Psoas muscle (tissue), 8 donors: ENCODE results near the gene CCDC6. TPM values are rescaled to one million over a fixed set of nuclear protein-coding genes. Genes with fewer than 3 reads are reported as not detected.

Experiments used
- ATAC-seq, 4 donors: fragments of 200-7000 bp; cut with Tn5 transposase; one replicate each; pipeline ENCODE4 v1.9.1; 2020; ENCODE audit warnings: moderate library complexity in 3 of 4, mild to moderate bottlenecking in 2 of 4
- DNase-seq, 2 donors: peaks; one replicate each; pipeline ENCODE4 v3.0.0-alpha.2; 2020
- H3K27ac ChIP-seq: fragments of 200-600 bp; one replicate; pipeline ENCODE4 v1.8.0; 2022
- H3K27me3 ChIP-seq, 3 donors: fragments of 200-600 bp in 1 of 3; one replicate each; pipeline versions ENCODE4 v1.6.1 to v1.8.0; 2013 to 2022; ENCODE audit warnings: low read length in 2 of 3, mild to moderate bottlenecking in 2 of 3, moderate library complexity in 1 of 3; ENCODE audit not compliant: insufficient read depth in 3 of 3
- H3K36me3 ChIP-seq, 2 donors: fragments of 200-600 bp in 1 of 2; one replicate each; pipeline versions ENCODE4 v1.6.1 to v1.8.0; 2013 to 2022; ENCODE audit warnings: low read depth in 1 of 2, mild to moderate bottlenecking in 1 of 2, moderate library complexity in 1 of 2; ENCODE audit not compliant: insufficient read depth in 1 of 2
- H3K4me1 ChIP-seq: fragments of 200-600 bp; one replicate; pipeline ENCODE4 v1.8.0; 2022
- H3K4me3 ChIP-seq: fragments of 200-600 bp; one replicate; pipeline ENCODE4 v1.8.0; 2022; ENCODE audit warnings: mild to moderate bottlenecking
- H3K9me3 ChIP-seq: fragments of 200-600 bp; one replicate; pipeline ENCODE4 v1.8.0; 2022
- WGBS, 3 donors: extraction: QIAGEN DNeasy Blood & Tissue Kit; methylation state at CpG; one replicate each; pipeline versions ENCODE4 v1.1.6 to v1.1.7; 2013; 5-methylcytosine and 5-hydroxymethylcytosine counted together
- intact Hi-C, 2 donors: fragments of 100-400 bp; cut with DNase I; formaldehyde crosslinking; loops; one replicate each; pipeline versions ENCODE4 v1.11.0 to v1.14.2; 2022
- polyA plus RNA-seq, 3 donors: library from polyadenylated mRNA; stranded (reverse); fragments of 200-250 nt; gene quantifications; one replicate each; pipeline ENCODE4 v1.2.3, GENCODE V29; 2013
- total RNA-seq, 4 donors: library from RNA; stranded (reverse); fragmentation: NEBNext Ultra II Directional in 2 of 4; extraction: Animal tissue kit (Norgen Biotek cat#: 25700) in 2 of 4; gene quantifications; one replicate each; pipeline versions ENCODE4 v1.2.1 to v1.2.4, GENCODE V29; 2021 to 2023
- TF ChIP-seq, protein P1 (sequence below): fragments of 200-600 bp; IDR thresholded peaks from one replicate; pipeline ENCODE4 v1.8.0; 2022; ENCODE audit warnings: antibody characterized with exemption
- donor health status: healthy with polysubstance abuse.
- donor health status: DM: no; HTN: no; CAD: no; lungs with moderate emphysema.
- donor health status: Bipolar disorder and iron deficiency.
- donor health status: healthy.
- donor health status: DM: yes; HTN: yes; CAD: no.
- donor health status: DM: no; HTN: no; CAD: no.
- donor health status: DM: no; HTN: no; CAD: no.
- donor health status: DM: yes; HTN: yes; CAD: no.

The CCDC6 gene
- total and polyA plus RNA-seq, 7 donors: 9.2 to 40.1 (median 16.2) TPM

DNA sequence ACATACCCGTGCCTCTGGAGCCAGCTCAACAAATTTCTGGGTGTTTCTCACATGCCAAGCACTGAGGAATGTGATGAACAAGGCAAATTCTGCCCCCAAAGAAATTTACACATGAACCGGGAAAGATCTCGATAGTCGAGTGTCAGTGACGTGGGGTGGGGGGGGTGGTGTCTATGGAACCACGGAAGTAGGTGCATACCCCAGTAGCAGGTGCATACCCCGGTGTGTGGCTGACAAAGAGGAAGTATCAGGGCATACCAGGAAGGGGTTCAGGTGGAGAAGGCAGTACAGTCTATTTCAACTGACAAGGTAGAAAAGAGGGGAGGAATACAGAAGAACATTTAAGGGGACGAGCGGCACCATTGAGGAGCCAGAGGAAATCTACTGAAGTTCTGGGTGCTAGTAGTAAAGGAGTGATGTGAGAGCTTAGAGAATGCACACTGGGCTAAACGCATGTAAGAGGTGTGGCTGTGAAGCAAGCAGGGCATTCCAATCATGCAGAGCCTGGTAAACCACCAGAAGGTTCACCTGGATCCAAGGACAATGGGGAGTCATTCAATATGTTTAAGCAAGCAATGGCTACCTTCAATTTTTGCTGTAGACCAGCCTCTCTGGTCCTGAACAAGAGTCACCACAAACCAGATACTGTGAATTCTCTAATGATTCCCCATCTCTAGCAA is 6.2 kb downstream of the CCDC6 start:
- no peaks in the 10 kb centered on the region for H3K36me3 ChIP-seq
- H3K4me3 ChIP-seq: no peak overlapping the region
- DNase-seq: no peak
- H3K27ac ChIP-seq: no peak overlapping the region
- H3K4me1 ChIP-seq: peaks cover 70% of the 10 kb centered on the region
- intact Hi-C loops: loop anchor here in 1 of 2 donors (5.0 kb wide), 1 partner anchor 33 kb away; no protein-coding TSS in a partner anchor
- no peaks in the 10 kb centered on the region for H3K27me3 ChIP-seq
- H3K9me3 ChIP-seq: no peaks in the 10 kb centered on the region
- TF ChIP-seq, protein P1, sequence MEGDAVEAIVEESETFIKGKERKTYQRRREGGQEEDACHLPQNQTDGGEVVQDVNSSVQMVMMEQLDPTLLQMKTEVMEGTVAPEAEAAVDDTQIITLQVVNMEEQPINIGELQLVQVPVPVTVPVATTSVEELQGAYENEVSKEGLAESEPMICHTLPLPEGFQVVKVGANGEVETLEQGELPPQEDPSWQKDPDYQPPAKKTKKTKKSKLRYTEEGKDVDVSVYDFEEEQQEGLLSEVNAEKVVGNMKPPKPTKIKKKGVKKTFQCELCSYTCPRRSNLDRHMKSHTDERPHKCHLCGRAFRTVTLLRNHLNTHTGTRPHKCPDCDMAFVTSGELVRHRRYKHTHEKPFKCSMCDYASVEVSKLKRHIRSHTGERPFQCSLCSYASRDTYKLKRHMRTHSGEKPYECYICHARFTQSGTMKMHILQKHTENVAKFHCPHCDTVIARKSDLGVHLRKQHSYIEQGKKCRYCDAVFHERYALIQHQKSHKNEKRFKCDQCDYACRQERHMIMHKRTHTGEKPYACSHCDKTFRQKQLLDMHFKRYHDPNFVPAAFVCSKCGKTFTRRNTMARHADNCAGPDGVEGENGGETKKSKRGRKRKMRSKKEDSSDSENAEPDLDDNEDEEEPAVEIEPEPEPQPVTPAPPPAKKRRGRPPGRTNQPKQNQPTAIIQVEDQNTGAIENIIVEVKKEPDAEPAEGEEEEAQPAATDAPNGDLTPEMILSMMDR: no peak
- 73 to 81% (median 73%) methylated on average over 10 of the region's 10 CpGs for WGBS, 3 donors
- no peak for ATAC-seq

DNA sequence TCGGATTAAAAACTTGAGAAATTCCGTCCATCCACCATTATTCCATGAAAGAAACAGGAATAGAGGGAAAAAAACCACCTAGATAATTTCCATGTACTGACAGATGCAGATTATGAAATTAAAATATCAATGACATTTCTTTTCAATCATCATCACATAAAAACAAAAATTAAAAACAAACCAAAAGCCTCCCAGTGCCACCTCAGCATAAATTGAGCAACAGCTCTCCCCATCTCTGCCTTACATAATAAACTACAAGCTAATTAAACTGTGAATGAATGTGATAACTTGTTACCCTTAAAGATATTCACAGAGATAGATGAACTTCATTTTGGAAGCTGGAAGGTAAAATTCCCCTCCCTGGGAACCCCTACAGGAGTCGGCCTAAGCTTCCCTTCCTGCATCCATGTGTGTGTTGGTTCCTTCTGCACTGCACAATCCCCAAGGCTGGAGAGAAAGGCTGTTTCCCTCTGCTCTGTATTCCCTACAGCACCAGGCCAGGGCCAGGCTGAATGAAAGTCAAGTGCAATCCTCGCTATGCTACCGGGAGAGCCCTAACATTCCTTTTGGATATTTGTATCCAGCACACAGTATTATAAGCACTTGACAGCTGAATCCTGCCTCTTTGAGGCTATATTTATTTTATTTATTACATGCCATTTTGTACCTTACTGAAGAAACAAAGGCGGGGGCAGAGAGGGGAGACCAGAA is 8.1 kb downstream of the CCDC6 start:
- ATAC-seq: peak in 3 of 4 donors; percentile 28 to 55 (median 46)
- H3K27me3 ChIP-seq: no peaks in the 10 kb centered on the region
- no peak overlapping the region for H3K4me3 ChIP-seq
- H3K27ac ChIP-seq: no peak overlapping the region
- TF ChIP-seq, protein P1: no peak
- no peak for DNase-seq
- H3K4me1 ChIP-seq: peaks cover 66% of the 10 kb centered on the region
- 50 to 61% (median 52%) methylated on average over 6 of the region's 6 CpGs for WGBS, 3 donors
- intact Hi-C loops: no loop called here
- H3K36me3 ChIP-seq: no peaks in the 10 kb centered on the region
- H3K9me3 ChIP-seq: no peaks in the 10 kb centered on the region

DNA sequence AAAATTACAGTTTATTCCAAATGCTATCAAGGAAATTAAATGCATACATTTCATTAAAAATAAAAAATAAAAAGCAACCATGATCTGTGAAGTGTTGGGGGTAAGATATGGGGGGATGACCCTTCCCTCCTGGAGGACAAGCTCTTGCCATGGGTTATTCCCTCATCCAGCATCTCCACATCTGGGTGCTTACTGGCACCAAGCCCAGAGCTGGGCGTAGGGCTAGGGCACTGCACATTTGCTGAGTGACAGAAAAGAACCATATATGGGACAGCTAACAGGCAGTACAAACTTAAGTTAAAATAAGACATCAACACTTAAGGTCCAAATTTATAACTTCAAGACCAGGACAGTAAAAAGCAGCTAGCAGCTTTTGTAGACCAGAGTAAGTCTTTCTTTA is 10.2 kb downstream of the CCDC6 start:
- WGBS, 3 donors: 64 to 88% (median 78%) methylated on average over 1 of the region's 1 CpG
- TF ChIP-seq, protein P1: no peak
- Histone ChIP-seq H3K36me3 (no peaks in the 10 kb centered on the region), H3K4me3 (no peak overlapping the region), H3K27me3 (no peaks in the 10 kb centered on the region), H3K9me3 (no peaks in the 10 kb centered on the region), H3K4me1 (peaks cover 78% of the 10 kb centered on the region), H3K27ac (no peak overlapping the region)
- ATAC-seq: no peak
- intact Hi-C loops: no loop called here
- no peak for DNase-seq

DNA sequence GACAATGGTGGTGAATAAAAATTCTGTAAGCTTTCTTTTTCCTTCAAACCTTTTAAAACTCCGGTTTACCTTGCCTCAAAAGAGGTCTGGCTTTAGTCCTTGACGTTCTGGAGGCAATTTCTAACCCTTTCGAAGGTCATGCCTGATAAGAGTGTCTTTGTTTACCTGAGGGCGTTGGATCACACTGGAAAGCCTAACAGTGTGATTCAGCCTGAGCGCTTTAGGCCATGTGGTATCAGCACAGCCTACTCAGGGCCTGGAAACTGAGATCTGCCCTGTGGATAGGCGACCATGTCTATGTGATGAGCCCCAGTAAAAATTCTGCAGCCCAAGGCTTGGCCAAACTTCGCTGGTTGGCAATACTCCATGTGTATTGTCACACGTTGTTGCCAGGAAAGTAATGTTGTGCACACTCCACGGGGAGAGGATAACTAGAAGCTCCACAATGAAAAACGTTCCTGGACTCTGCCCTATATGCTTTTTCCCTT is 10.7 kb downstream of the CCDC6 start:
- intact Hi-C loops: no loop called here
- no peak overlapping the region for H3K4me3 ChIP-seq
- no peaks in the 10 kb centered on the region for H3K9me3 ChIP-seq
- peak overlapping the region; percentile 50 for H3K27ac ChIP-seq
- 42 to 49% (median 46%) methylated on average over 10 of the region's 10 CpGs for WGBS, 3 donors
- ATAC-seq (peak in 3 of 4 donors; percentile 23 to 35 (median 30)), DNase-seq (no peak)
- peaks cover 75% of the 10 kb centered on the region for H3K4me1 ChIP-seq
- H3K27me3 ChIP-seq: no peaks in the 10 kb centered on the region
- TF ChIP-seq, protein P1: no peak
- no peaks in the 10 kb centered on the region for H3K36me3 ChIP-seq
